Adrenal gland (tissue), 19 donors: ENCODE results near the gene OR5C1. TPM values are rescaled to one million over a fixed set of nuclear protein-coding genes. Genes with fewer than 3 reads are reported as not detected.

Source experiments
- DNase-seq, 7 donors: peaks; one replicate each; pipeline ENCODE4 v3.0.0-alpha.2; 2019 to 2020
- H3K27ac ChIP-seq, 5 donors: fragments of 200-600 bp; sonication (generic) in 4 of 5; 1 replicate in 3 of 5; 2 replicates in 2 of 5; pipeline versions ENCODE4 v1.5.1 to v1.8.0; 2016 to 2020; ENCODE audit warnings: mild to moderate bottlenecking in 1 of 5
- H3K27me3 ChIP-seq: fragments of 200-600 bp; 2 replicates; pipeline ENCODE4 v1.8.0; 2021
- H3K36me3 ChIP-seq, 2 donors: fragments of 200-600 bp; replicated peaks in 1 of 2; 1 replicate in 1 of 2; 2 replicates in 1 of 2; pipeline versions ENCODE4 v1.5.1 to v1.8.0; 2018 to 2022
- H3K4me1 ChIP-seq, 2 donors: fragments of 200-600 bp; replicated peaks in 1 of 2; 1 replicate in 1 of 2; 2 replicates in 1 of 2; pipeline versions ENCODE4 v1.5.1 to v1.8.0; 2018 to 2021
- H3K4me3 ChIP-seq, 4 donors: fragments of 200-600 bp; sonication (generic) in 3 of 4; one replicate each; pipeline ENCODE4 v1.5.1; 2016 to 2018
- H3K9me3 ChIP-seq, 3 donors: fragments of 200-600 bp; sonication (generic) in 1 of 3; replicated peaks in 1 of 3; 1 replicate in 2 of 3; 2 replicates in 1 of 3; pipeline versions ENCODE4 v1.5.1 to v1.8.0; 2016 to 2021
- CTCF ChIP-seq, 6 experiments: fragments of 450-650 bp in 4 of 6; fragments of 200-600 bp in 2 of 6; sonication (generic) in 1 of 6; IDR thresholded peaks; 1 replicate in 5 of 6; 2 replicates in 1 of 6; pipeline versions ENCODE4 v1.5.1 to v1.8.0; 2016 to 2021; ENCODE audit warnings: antibody characterized with exemption in 6 of 6, mild to moderate bottlenecking in 2 of 6, moderate library complexity in 1 of 6
- POLR2A ChIP-seq, 2 donors: fragments of 450-650 bp; IDR thresholded peaks; one replicate each; pipeline ENCODE4 v1.6.1; 2017; ENCODE audit warnings: antibody characterized with exemption in 2 of 2, mild to moderate bottlenecking in 2 of 2, moderate library complexity in 1 of 2
- WGBS, 4 donors: extraction: QIAGEN DNeasy Blood & Tissue Kit in 2 of 4; methylation state at CpG; one replicate each; pipeline versions ENCODE4 v1.1.5 to v1.1.7; 2013 to 2017; 5-methylcytosine and 5-hydroxymethylcytosine counted together
- intact Hi-C, 2 donors: fragments of 100-400 bp; cut with DNase I; formaldehyde crosslinking; loops; one replicate each; pipeline versions ENCODE4 v1.14.1 to v1.15.0; 2022 to 2023
- long read RNA-seq, 10 donors: library from polyadenylated mRNA in 3 of 10; unstranded in 2 of 10; stranded (forward) in 1 of 10; transcript quantifications; one replicate each; pipeline ENCODE4 v2.0.0 and lab custom pipeline, GENCODE V29; 2021 to 2026
- polyA plus RNA-seq, 3 donors: library from polyadenylated mRNA; stranded (reverse); fragments of 200-250 nt in 2 of 3; fragments of 350-450 nt in 1 of 3; fragmentation: Illumina TruSeq in 1 of 3; extraction: RNeasy Lipid Tissue Mini Kit (QIAGEN cat#74804) in 1 of 3; gene quantifications; one replicate each; pipeline ENCODE4 v1.2.3, GENCODE V29; 2013 to 2014
- total RNA-seq, 9 donors: library from RNA; depleted of rRNA in 4 of 9; stranded (reverse); fragments of >200 nt in 4 of 9; fragments of 120-200 nt in 1 of 9; fragmentation: NEBNext Ultra II Directional in 1 of 9; extraction: Animal tissue kit (Norgen Biotek cat#: 25700) in 1 of 9; gene quantifications; one replicate each; pipeline versions ENCODE4 v1.1.0 to v1.2.4, GENCODE V29; 2013 to 2023
- donor health status: healthy with polysubstance abuse.
- donor health status: Bipolar disorder and iron deficiency.
- donor health status: DM: yes; HTN: yes; CAD: no.
- donor health status: DM: no; HTN: no; CAD: no.
- donor health status: DM: no; HTN: no; CAD: no.
- donor health status: DM: yes; HTN: yes; CAD: no.

The OR5C1 gene
- total RNA-seq (not detected), polyA plus RNA-seq (not detected)
- long read RNA-seq, donor 1: 0 reads
- long read RNA-seq, donor 2: 0 reads
- long read RNA-seq, donor 3: 0 reads
- long read RNA-seq, donor 4: 0 reads
- long read RNA-seq, donor 5: 0 reads
- long read RNA-seq, donor 6: 0 reads
- long read RNA-seq, donor 7: 0 reads
- long read RNA-seq, donor 8: 0 reads
- long read RNA-seq, donor 9: 0 reads
- long read RNA-seq, donor 10: 0 reads

- H3K4me3 ChIP-seq: no peak within 1 kb of the TSS
- TF ChIP-seq CTCF (IDR thresholded peaks at IDR 0.05) (no peak), POLR2A (IDR thresholded peaks at IDR 0.05) (no peak)
- no peaks in the 10 kb centered on the region for H3K9me3 ChIP-seq
- DNase-seq: no peak
- H3K27ac ChIP-seq: no peak within 1 kb of the TSS
- WGBS, 4 donors: 80 to 94% (median 92%) methylated on average over 3 to 12 of the region's 12 CpGs
- no peaks in the 10 kb centered on the region for H3K36me3 ChIP-seq
- intact Hi-C loops: no loop called here
- no peaks in the 10 kb centered on the region for H3K27me3 ChIP-seq
- no peaks in the 10 kb centered on the region for H3K4me1 ChIP-seq
Measured at GRCh38 chr9:122788831-122789230, at the start of gene OR5C1. OR5C1 (plus strand) TSS chr9:122788933; CDS start chr9:122788933, 0 bp downstream.

DNA sequence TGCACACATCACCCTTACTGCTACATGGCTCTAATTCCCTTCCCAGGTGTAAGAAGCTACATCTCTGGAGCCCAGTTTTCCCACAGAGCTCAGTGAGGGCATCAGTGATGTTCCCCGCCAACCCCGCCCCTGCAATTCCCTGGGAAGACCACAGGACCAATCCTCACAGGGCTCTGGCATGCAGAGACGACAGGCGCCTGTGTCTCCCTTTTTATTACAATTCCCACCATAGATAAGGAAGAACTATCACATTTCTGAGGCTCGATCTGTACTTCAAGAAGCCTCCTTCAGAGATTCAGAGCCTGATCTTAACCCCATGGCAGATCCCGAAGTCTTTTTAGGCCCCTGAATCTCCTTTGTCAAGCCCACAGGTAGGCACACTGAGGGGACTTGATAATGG lies 46.7 kb upstream of the OR5C1 start, which contains the start of gene OR1L6:
Gene OR1L6 (plus strand): TSS at position 301 of the 400 bp plus-strand sequence. CDS start 7,545 bp downstream, outside the sequence.
- Histone ChIP-seq H3K27ac (no peak within 1 kb of the TSS), H3K9me3 (no peaks in the 10 kb centered on the region), H3K4me3 (no peak within 1 kb of the TSS), H3K27me3 (no peaks in the 10 kb centered on the region), H3K4me1 (no peaks in the 10 kb centered on the region), H3K36me3 (no peaks in the 10 kb centered on the region)
- WGBS, 4 donors: 52 to 66% (median 63%) methylated on average over 5 to 6 of the region's 6 CpGs
- TF ChIP-seq CTCF (IDR thresholded peaks at IDR 0.05): no peak
- TF ChIP-seq POLR2A (IDR thresholded peaks at IDR 0.05): no peak
- intact Hi-C loops: no loop called here
- no peak for DNase-seq

GRCh38 chr9:122754825-122755224 lies 33.9 kb upstream of the OR5C1 start:
- 30 to 38% (median 34%) methylated on average over 2 of the region's 2 CpGs for WGBS, 4 donors
- H3K27me3 ChIP-seq: no peaks in the 10 kb centered on the region
- no peaks in the 10 kb centered on the region for H3K9me3 ChIP-seq
- H3K27ac ChIP-seq: no peak overlapping the region
- H3K4me3 ChIP-seq: no peak overlapping the region
- no peaks in the 10 kb centered on the region for H3K4me1 ChIP-seq
- H3K36me3 ChIP-seq: no peaks in the 10 kb centered on the region
- TF ChIP-seq POLR2A (IDR thresholded peaks at IDR 0.05) (no peak), CTCF (IDR thresholded peaks at IDR 0.05) (no peak)
- intact Hi-C loops: no loop called here
- DNase-seq: no peak

DNA sequence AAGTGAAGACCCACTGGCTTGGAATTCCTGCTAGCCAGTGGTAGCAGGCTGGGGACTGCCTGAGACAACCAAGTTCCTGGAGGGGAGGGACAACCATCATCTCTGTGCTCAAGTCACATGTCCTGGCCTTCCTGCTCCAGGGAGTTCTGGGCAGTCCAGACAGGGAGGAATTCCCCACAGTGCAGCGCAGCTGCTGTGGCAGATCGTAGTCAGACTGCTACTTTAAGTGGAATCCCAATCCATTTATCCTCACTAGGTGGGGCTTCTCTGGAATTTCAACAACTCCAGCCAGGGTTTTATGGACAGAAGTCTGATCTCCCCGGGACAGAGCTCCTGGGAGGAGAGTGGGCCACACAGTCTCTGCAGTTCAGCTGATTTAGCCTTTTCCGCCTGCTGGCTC lies 20.9 kb upstream of the OR5C1 start:
- DNase-seq: no peak
- intact Hi-C loops: no loop called here
- TF ChIP-seq CTCF (IDR thresholded peaks at IDR 0.05): no peak
- no peak for TF ChIP-seq POLR2A (IDR thresholded peaks at IDR 0.05)
- Histone ChIP-seq H3K9me3 (peaks cover 0 to 12% (median 5%) of the 10 kb centered on the region in 3 donors), H3K4me3 (no peak overlapping the region), H3K27me3 (no peaks in the 10 kb centered on the region), H3K36me3 (no peaks in the 10 kb centered on the region), H3K4me1 (no peaks in the 10 kb centered on the region), H3K27ac (no peak overlapping the region)
- WGBS, 4 donors: 61 to 78% (median 68%) methylated on average over 2 to 4 of the region's 4 CpGs
